Neural cell (in vitro differentiated cells): Measurements from ENCODE around the gene SIK3.

Source experiments
- EP300 ChIP-seq: fragments of 450-650 bp; conservative IDR thresholded peaks from 2 replicates; pipeline ENCODE4 v1.6.1; 2014; ENCODE audit warnings: antibody characterized with exemption, mild to moderate bottlenecking, moderate library complexity; ENCODE audit not compliant: poor library complexity, severe bottlenecking
- EZH2 ChIP-seq: fragments of 200-600, 300-800 bp; shearing (Covaris generic), sonication (generic); IDR thresholded peaks from 2 replicates; pipeline ENCODE4 v1.6.1; 2014; ENCODE audit warnings: antibody characterized with exemption, low read length, borderline replicate concordance, mild to moderate bottlenecking; ENCODE audit not compliant: insufficient read depth, poor library complexity, severe bottlenecking
- MXI1 ChIP-seq: fragments of 450-650 bp; conservative IDR thresholded peaks from 2 replicates; pipeline ENCODE4 v1.6.1; 2014; ENCODE audit warnings: antibody characterized with exemption, mild to moderate bottlenecking; ENCODE audit not compliant: poor library complexity, severe bottlenecking
- POLR2AphosphoS5 ChIP-seq: IDR thresholded peaks from 2 replicates; pipeline ENCODE4 v1.6.1; 2012
- RAD21 ChIP-seq: fragments of 450-650 bp; conservative IDR thresholded peaks from 2 replicates; pipeline ENCODE4 v1.6.1; 2014; ENCODE audit warnings: antibody characterized with exemption, mild to moderate bottlenecking, moderate library complexity
- REST ChIP-seq: IDR thresholded peaks from 2 replicates; pipeline ENCODE4 v1.6.1; 2012; ENCODE audit warnings: borderline replicate concordance
- SMC3 ChIP-seq: fragments of 450-650 bp; conservative IDR thresholded peaks from 2 replicates; pipeline ENCODE4 v1.6.1; 2014; ENCODE audit warnings: antibody characterized with exemption, mild to moderate bottlenecking, moderate library complexity; ENCODE audit not compliant: poor library complexity
- TAF1 ChIP-seq: IDR thresholded peaks from 2 replicates; pipeline ENCODE4 v1.6.1; 2012; ENCODE audit warnings: low read depth
- TF ChIP-seq, protein P1 (sequence below): fragments of 450-650 bp; IDR thresholded peaks from 2 replicates; pipeline ENCODE4 v1.5.1; 2014; ENCODE audit warnings: antibody characterized with exemption, mild to moderate bottlenecking, moderate library complexity; ENCODE audit not compliant: poor library complexity, severe bottlenecking

- TF ChIP-seq POLR2AphosphoS5 (no peak), EP300 (no peak), REST (no peak), EZH2 (no peak), MXI1 (no peak), SMC3 (no peak), RAD21 (no peak), TAF1 (no peak)
- TF ChIP-seq, protein P1, sequence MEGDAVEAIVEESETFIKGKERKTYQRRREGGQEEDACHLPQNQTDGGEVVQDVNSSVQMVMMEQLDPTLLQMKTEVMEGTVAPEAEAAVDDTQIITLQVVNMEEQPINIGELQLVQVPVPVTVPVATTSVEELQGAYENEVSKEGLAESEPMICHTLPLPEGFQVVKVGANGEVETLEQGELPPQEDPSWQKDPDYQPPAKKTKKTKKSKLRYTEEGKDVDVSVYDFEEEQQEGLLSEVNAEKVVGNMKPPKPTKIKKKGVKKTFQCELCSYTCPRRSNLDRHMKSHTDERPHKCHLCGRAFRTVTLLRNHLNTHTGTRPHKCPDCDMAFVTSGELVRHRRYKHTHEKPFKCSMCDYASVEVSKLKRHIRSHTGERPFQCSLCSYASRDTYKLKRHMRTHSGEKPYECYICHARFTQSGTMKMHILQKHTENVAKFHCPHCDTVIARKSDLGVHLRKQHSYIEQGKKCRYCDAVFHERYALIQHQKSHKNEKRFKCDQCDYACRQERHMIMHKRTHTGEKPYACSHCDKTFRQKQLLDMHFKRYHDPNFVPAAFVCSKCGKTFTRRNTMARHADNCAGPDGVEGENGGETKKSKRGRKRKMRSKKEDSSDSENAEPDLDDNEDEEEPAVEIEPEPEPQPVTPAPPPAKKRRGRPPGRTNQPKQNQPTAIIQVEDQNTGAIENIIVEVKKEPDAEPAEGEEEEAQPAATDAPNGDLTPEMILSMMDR: no peak
These were observed 257.4 kb downstream of the SIK3 start for GRCh38 chr11:116840746-116841296.
